Body of pancreas (tissue), 4 donors: Measurements from ENCODE around the gene ARHGEF7. TPM values are rescaled to one million over a fixed set of nuclear protein-coding genes. Genes with fewer than 3 reads are reported as not detected.

Source experiments
- ATAC-seq: fragments of 150-250 bp; one replicate; pipeline ENCODE4 v1.9.1; 2016
- DNase-seq, 4 donors: peaks; one replicate each; pipeline ENCODE4 v3.0.0-alpha.2; 2019
- H3K27ac ChIP-seq, 4 donors: fragments of 200-600 bp; sonication (generic); 1 replicate in 3 of 4; 2 replicates in 1 of 4; pipeline versions ENCODE4 v1.5.1 to v1.6.1; 2016 to 2019; ENCODE audit warnings: mild to moderate bottlenecking in 1 of 4, mixed read lengths in 1 of 4, moderate library complexity in 1 of 4
- H3K27me3 ChIP-seq, 2 donors: fragments of 200-600 bp; sonication (generic); one replicate each; pipeline ENCODE4 v1.6.0; 2016; ENCODE audit warnings: mild to moderate bottlenecking in 1 of 2
- H3K36me3 ChIP-seq, 2 donors: fragments of 200-600 bp; sonication (generic); replicated peaks in 1 of 2; 2 replicates each; pipeline ENCODE4 v1.5.1; 2016; ENCODE audit warnings: low read depth in 2 of 2; ENCODE audit not compliant: insufficient read depth in 1 of 2
- H3K4me1 ChIP-seq: fragments of 200-600 bp; sonication (generic); one replicate; pipeline ENCODE4 v1.6.0; 2016
- H3K4me3 ChIP-seq, 2 donors: fragments of 200-600 bp; sonication (generic); 1 replicate in 1 of 2; 2 replicates in 1 of 2; pipeline ENCODE4 v1.5.1; 2016 to 2019
- H3K9me3 ChIP-seq, 3 donors: fragments of 200-600 bp; sonication (generic); 1 replicate in 2 of 3; 2 replicates in 1 of 3; pipeline ENCODE4 v1.5.1; 2016
- CTCF ChIP-seq, 7 experiments: fragments of 450-650 bp in 4 of 7; fragments of 200-600 bp in 3 of 7; sonication (generic) in 3 of 7; IDR thresholded peaks; one replicate each; pipeline ENCODE4 v1.5.1; 2016 to 2019; ENCODE audit warnings: antibody characterized with exemption in 7 of 7
- POLR2A ChIP-seq, 3 donors: fragments of 450-650 bp; IDR thresholded peaks; one replicate each; pipeline ENCODE4 v1.6.1; 2016; ENCODE audit warnings: antibody characterized with exemption in 3 of 3, mild to moderate bottlenecking in 2 of 3
- WGBS, 2 donors: methylation state at CpG; one replicate each; pipeline ENCODE4 v1.1.5; 2017; 5-methylcytosine and 5-hydroxymethylcytosine counted together
- intact Hi-C: fragments of 100-400 bp; cut with DNase I; formaldehyde crosslinking; loops from one replicate; pipeline ENCODE4 v1.15.1; 2023
- total RNA-seq, 2 donors: library from RNA; depleted of rRNA; stranded (reverse); fragments of >200 nt; gene quantifications; one replicate each; pipeline ENCODE4 v1.1.0, GENCODE V29; 2016

Gene ARHGEF7
- total RNA-seq, 2 donors from 2014 or later: 27.5 to 81.4 TPM

- DNase-seq (peak in 3 of 4 donors; percentile 39 to 46 (median 40)), ATAC-seq (peak; percentile 38)
- Histone ChIP-seq H3K36me3 (no peaks in the 10 kb centered on the region), H3K9me3 (no peaks in the 10 kb centered on the region), H3K27ac (peak overlapping the region in 2 of 4 donors; percentile 46 to 49), H3K4me1 (peaks cover 5% of the 10 kb centered on the region), H3K27me3 (peaks cover 0 to 4% of the 10 kb centered on the region in 2 donors), H3K4me3 (peak overlapping the region; percentile 18 to 44)
- 3 to 5% methylated on average over 16 to 56 of the region's 56 CpGs for WGBS, 2 donors
- TF ChIP-seq POLR2A (IDR thresholded peaks at IDR 0.05): peak in 1 of 3 donors; percentile 38
- TF ChIP-seq CTCF (IDR thresholded peaks at IDR 0.05): no peak
- intact Hi-C loops: no loop called here
Observed at GRCh38 chr13:111114362-111115060, 599 bp upstream of the ARHGEF7 start.

DNA sequence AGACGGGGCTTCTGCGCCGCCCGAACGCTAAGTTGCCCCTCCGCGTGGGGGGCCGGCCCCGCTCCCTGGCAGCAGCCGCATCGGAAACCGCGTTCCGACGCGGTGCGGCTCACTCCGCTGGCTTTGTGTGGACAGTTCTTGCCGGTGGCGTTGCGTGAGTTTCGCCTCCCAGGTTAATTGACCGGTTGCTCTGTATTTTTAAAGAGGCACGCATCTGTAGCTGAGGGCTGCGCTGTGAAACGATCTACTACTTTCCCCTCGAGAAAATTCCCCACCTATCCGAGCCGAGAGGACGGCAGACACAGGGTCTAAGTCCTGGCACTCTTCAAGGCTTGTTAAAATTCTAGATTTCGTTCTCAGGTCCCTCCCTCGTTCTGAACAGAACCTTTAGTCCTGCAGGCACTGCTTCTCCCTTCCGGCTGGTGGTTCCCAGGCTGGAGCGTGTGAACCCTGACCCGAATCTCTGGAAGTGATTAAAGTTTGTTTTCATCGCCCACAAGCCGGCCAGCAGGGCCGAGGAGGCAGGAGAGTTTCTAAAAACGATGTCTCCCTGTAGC is 933 bp downstream of the ARHGEF7 start:
- H3K36me3 ChIP-seq: no peaks in the 10 kb centered on the region
- H3K27me3 ChIP-seq: peaks cover 0 to 4% of the 10 kb centered on the region in 2 donors
- 0 to 2% methylated on average over 13 to 38 of the region's 39 CpGs for WGBS, 2 donors
- peak overlapping the region in 1 of 2 donors; percentile 33 for H3K4me3 ChIP-seq
- TF ChIP-seq CTCF (IDR thresholded peaks at IDR 0.05): no peak
- no peak for TF ChIP-seq POLR2A (IDR thresholded peaks at IDR 0.05)
- peaks cover 5% of the 10 kb centered on the region for H3K4me1 ChIP-seq
- ATAC-seq: no peak
- H3K27ac ChIP-seq: no peak overlapping the region
- intact Hi-C loops: no loop called here
- DNase-seq: peak; percentile 26 to 47 (median 32)
- no peaks in the 10 kb centered on the region for H3K9me3 ChIP-seq

DNA sequence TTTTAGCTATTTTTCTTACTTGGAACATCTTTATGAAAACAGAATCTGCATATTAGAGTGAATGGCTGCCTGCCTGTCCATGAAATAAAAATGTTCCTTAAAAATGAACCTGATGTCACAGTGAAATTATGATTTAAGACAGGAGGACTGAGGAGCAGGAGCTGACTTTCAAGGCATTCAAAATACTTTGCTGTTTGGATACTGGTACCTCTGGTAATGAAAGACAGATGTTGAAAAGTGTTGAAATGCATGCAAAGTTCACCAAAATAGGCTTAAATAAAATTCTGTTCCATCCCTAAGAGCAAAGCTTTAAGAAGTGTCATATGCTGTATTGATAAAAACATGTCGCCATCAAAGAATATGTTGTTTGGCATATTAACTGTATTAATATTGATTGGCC is 1.7 kb downstream of the ARHGEF7 start:
- TF ChIP-seq CTCF (IDR thresholded peaks at IDR 0.05): no peak
- TF ChIP-seq POLR2A (IDR thresholded peaks at IDR 0.05): no peak
- intact Hi-C loops: no loop called here
- H3K27me3 ChIP-seq: peaks cover 0 to 4% of the 10 kb centered on the region in 2 donors
- no peaks in the 10 kb centered on the region for H3K36me3 ChIP-seq
- peaks cover 5% of the 10 kb centered on the region for H3K4me1 ChIP-seq
- WGBS, 2 donors: 90 to 100% methylated on average over 1 of the region's 1 CpG
- H3K4me3 ChIP-seq: no peak overlapping the region
- DNase-seq (no peak), ATAC-seq (no peak)
- no peak overlapping the region for H3K27ac ChIP-seq
- H3K9me3 ChIP-seq: no peaks in the 10 kb centered on the region

GRCh38 chr13:111117289-111117688 is 2.2 kb downstream of the ARHGEF7 start:
- intact Hi-C loops: no loop called here
- 78 to 88% methylated on average over 5 of the region's 5 CpGs for WGBS, 2 donors

More at GRCh38 chr13:111117289-111117688, 2.2 kb downstream of the ARHGEF7 start:
- Histone ChIP-seq H3K27me3 (peaks cover 0 to 4% of the 10 kb centered on the region in 2 donors), H3K27ac (no peak overlapping the region), H3K4me3 (no peak overlapping the region), H3K4me1 (peaks cover 5% of the 10 kb centered on the region), H3K9me3 (no peaks in the 10 kb centered on the region), H3K36me3 (no peaks in the 10 kb centered on the region)
- no peak for DNase-seq
- no peak for TF ChIP-seq POLR2A (IDR thresholded peaks at IDR 0.05)
- no peak for TF ChIP-seq CTCF (IDR thresholded peaks at IDR 0.05)
- no peak for ATAC-seq
